Activated CD4-positive, alpha-beta T cell treated with anti-CD3 and anti-CD28 coated beads, Interleukin-2, Interleukin-6, amounts not matched to agents 100 ng/mL and 50 ng/mL, durations not matched to agents 16 hours and 8 hours (primary cell): ENCODE data around the gene RADIL.

ENCODE experiments used
- DNase-seq: peaks from one replicate; pipeline ENCODE4 v3.0.0-alpha.2; 2020

RADIL gene

DNA sequence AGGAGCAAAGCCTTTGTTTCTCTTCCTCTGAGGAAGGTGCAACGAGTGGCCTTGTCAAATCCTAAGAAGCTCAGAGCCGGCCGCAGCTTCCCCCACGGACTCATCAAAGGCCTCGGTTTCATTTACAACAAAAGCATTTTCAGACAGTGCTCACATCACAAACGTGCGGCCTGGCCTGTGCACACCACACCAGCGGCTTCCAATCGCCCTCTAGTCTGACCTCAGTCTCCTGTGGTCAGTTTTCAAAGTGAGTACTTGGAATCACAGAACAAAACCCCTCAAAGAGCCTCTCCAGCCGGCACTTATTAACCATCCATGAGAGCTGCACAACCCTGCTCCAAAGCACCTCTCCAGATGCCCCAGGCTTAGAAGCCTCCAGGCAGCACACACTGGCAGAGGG, 3.3 kb downstream of the RADIL start:
- no peak for DNase-seq

DNA sequence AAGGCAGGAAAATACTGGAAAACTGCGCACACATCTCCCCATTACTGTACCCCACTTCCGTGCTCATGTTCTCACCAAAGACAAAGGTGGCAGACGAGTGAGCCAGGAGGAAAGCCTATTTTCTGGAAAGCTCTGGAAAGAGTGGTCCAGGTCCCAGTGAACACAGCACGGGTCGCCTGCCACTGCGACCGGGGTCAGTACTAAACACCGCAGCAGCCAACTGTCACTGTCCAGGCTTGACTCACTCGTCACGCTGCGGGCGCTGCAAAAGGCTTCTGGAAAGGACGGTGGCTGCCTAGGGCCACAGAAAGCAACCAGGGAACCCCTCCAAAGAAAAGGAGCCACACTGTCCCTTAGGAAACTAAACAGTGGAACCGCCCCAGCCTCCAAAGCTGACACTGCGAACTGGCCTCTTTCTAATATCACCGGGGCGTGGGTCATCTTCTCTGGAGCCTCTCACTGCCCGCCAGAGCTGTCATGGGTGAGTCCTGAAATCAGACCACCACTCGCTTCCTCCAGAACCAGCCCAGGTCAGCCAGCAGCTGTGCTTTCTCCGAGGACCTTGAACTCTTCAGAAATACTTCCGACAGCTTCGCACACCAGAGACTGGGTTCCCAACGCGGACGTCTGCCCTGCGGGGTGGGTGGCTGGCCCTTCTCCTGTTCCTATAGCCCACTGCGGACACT, 4.0 kb downstream of the RADIL start:
- no peak for DNase-seq

DNA sequence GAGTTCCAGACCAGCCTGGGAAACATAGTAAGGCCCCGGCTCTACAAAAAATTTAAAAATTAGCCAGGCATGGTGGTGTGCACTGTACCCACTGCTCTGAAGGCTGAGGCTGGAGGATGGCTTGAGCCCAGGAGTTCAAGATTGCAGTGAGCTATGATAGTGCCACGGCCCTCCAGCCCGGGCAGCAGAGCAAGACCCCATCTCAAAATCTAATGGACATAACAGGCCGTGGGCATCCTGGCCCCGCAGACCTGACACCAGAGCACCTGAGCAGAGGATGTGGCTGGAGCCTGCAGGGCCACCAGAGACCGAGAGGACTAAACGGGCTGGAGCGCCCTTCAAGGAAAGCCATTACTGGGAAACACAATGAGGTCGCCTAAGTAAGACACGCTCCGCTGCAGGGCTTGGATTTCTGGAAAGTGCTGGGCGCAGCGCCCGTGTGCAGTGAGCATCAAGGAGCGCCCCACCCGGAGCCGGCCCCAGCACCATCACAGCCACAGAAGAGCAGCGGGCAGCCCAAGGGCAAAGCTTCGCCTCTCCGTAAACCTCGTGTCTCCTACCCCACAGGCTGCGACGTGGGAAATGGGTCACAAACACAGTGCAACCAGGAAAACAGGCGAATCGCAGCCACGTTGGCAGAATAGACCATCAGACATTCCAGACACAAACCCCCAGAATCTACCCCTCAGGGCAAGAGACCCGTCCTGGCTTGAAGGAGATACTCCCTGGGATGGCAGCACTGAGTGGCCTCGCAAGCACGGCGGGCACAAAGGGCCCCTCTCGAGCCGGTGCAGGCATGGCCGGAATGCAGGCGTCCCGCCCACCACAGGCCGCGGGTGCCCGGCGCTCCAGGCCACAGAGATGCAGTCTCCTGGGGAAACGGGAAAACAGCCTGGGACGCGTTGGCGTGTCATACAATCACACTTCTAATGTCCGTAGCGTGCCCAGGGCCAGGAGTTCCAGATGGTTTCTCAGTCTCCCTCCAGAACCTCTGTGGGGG, 4.9 kb downstream of the RADIL start:
- DNase-seq: no peak

GRCh38 chr7:4876586-4876985, 6.9 kb downstream of the RADIL start:
- DNase-seq: no peak

DNA sequence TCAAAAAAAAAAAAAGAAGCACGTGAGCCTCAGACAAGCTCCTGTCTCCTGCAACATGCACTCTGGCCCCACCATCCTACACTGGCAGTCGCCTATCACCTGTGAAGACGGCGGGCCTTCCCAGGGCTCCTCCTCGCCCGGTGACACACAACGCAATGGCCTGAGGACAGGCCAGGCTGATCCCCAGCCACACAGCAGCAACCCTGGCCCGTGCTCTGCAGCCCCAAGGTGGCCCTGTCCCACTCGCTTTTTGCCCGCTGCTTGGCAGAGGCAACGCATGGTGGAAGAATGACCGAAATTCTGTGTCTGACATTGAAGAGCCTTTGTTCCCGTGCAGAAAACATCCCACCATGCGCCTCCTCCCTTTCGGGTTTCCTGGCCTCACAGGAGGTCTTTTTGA, 8.1 kb downstream of the RADIL start:
- DNase-seq: no peak

- DNase-seq: no peak
These were observed 10.2 kb downstream of the RADIL start for GRCh38 chr7:4873071-4873944.

DNA sequence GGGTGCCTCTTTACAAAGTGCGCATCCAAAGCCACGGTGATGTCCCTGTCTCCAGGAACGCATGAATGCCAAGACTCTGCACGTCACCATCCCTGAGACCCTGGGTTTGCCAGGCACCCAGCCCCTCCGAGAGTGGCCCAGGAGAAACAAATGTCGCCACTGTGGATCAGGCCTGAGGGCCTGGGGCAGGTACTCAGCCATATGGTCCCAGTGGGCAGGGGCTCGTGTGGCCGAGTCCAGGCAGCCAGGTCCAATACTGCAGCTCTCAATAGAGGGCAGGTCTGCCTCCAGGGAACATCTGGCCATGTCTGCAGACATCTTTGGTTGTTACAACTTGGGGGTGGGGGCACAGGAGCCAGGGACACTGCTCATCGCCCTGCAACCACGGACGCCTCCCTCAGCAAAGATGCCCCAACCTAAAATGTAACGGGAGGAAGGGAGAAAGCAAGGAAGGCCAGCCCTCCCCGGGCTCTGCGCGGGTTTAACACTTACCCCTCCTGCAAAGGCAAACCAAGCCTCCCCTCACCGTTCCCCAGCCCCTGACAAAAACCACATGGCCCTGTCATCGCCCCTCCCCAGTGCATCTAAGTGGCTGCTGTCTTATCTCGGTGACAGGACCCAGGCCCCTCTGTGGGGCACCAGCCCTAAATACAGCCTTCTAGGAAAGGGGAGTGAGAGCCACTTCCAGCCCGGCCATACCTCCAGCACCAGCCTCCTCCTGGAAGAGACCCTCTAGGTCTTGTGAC, 11.4 kb downstream of the RADIL start:
- DNase-seq: no peak

DNA sequence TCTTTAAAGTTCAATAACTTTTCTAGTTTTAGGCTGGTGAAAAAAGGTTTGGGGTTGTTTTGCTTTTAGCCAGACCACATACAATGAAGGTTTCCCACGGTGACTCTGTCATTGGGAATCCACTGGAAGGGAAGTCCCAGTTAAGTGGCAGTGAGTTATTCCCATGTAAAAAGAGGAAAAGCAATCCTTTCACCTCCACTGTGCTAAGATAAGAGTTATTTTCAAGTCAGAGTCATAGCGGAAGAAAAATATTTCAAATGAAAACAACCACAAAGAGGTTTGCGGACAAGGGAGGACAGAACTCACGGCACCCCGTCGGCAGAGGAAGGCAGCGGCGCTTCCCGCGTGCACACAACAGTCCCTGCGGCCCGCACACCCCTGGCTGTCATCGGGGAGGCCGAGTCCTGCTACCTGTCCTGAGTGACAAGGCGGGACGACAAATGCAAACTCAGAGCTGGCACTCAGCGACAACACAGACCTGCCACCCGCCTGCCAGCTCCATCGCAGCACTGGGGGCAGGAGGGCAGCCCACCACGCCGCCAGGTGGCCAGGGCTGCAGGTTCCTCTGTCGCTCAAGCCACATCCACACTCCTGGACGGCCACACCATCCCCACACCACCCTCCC, 12.3 kb downstream of the RADIL start:
- DNase-seq: peak; percentile 9

DNA sequence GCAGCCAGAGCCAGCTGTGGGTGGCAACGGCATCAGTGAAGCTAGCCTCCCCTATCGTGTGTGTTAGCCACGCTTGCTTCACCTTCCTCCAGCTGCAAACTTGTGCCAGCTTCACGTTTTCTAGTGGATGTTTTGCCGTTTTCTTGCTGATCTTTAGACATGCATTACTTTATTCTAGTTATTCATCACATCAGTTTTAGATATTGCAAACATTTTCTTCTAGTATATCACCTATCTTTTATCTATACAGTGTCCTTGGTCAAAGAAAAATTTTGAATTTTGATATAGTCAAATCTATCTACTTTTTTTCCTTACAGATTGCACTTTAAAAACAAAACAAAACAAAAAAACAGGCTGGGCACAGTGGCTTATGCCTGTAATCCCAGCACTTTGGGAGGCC, 15.0 kb downstream of the RADIL start:
- DNase-seq: no peak

DNA sequence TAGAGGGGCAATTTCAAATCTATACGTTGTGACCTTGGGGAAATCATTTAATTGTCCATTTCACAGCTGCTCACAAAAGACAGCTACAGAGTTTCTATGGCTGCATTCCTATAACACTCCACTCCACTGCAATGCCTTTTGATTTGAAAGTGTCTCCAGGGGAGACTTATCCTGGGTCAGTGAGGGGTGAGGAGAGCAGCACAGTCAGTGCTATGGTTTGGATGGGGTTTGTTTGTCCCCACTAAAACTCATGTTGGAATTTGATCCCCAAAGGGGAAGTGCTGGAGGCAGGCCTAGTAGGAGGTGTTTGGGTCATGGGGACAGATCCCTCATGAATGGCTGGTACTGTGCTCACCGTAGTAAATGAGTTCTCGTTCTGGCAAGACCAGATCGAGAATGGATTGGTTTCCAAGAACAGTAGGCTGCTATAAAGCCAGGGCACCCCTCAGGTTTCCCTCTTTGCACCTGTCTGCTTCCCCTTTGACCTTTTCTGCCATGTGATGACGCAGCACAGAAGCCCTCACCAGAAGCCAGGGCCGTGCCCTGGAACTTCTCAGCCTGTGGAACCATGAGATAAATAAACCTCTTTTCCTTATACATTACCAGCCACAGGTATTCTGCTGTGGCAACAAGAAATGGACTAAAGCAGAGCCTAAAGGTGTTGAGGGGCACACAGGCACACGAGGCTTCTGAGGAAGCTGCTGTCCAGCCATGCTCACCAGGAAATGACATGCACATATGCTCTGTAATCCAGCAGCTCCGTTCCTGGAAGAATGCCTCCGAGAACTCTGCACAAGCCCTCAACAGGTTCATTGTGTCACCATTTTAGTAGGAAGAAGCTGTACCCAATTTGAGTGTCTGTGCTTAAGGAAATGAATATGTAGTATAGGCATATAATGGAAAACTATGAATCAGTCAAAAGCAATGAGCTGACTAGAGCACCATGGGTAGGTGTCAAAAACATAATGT, 16.7 kb downstream of the RADIL start:
- no peak for DNase-seq

DNA sequence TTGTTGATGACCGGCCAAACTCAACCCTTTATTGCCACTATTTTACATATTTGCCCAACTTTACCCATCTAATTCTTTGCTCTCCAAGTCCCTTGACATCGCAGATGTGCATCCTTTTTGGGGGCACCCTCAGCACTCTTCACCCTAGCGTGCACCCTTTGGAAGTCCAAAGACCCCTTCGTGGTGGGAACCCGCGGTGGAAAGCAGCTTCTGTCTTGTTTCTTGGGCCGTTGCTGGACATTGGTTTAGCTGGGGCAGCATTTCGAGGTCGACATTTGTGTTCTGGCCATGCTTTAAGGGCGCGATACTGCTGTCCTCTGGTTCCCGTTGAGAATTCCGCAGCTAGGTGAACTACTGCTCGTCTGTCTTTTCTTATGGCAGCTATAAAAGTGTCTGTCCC, 21.4 kb downstream of the RADIL start:
- DNase-seq: no peak

GRCh38 chr7:4861673-4862072, 21.8 kb downstream of the RADIL start, which contains the start of gene PAPOLB:
Gene PAPOLB (minus strand): TSS chr7:4862030. CDS start chr7:4861810, 220 bp downstream.
- no peak for DNase-seq

DNA sequence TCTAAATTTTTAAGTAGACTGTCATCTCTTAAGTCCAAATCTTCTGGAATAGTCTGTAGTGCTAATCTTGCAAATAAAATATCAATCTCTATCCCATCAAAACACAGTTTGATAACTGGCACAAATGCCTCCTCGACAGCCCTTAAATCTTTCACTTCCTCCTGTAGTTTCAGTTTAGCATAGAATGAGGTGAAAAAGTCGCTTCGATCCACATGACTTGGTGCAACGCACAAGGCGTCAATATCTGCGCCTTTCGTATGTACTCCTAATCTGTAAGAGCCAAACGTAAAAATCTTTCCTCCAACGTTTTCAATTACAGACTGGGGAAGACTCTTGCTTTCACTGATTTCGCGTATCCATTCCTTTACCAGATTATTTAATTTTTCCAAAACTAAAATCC, 22.3 kb downstream of the RADIL start:
- DNase-seq: no peak

- DNase-seq: no peak
These were observed 26.3 kb downstream of the RADIL start for GRCh38 chr7:4857189-4857588.

DNA sequence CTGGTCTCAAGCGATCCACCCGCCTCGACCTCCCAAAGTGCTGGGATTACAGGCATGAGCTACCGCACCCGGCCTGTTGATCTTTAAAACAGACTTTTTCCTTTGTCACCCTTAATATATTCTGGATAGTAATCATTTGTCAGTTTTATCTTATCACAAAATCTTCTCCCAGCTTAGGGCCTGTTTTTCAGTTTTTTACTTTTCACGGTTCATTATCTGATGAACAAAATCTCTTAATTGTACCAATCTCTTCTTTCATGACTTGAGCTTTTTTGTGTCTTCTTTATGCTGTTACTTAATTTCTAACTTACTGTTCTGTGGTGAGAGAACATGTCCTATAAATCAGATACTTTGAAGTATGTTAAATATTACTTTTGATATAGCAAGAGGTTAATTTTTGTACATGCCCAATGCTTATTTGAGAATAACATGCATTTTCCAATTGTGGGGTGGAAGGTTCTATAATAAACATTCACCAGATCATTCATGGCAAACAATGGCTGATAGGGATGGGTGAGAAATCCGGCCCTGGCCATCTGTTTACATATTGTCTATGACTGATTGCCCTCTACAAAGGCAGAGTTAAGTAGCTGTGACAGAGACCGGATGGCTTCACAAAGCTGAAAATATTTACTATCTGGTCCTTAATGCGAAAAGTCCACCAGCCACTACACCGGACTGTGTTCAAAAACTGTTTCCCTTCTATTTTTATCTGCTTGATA, 27.0 kb downstream of the RADIL start:
- DNase-seq: no peak

DNA sequence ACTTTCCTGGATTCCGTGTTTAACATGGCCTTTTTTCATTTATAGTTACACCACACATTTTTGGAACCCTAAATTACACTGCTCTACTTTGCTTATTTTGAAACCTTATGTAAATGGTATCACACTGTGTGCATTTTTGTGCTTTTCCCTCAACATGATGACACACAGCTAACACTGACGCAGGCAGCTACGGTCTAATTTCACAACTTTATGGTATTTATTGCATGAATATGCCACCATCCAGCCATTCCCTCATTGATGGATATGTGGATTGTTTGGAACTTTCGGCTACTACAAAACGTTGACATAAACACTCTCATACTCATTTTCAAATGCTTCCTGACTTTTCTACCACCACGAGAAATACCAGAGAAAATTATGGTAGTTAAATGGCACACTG, 28.6 kb downstream of the RADIL start:
- no peak for DNase-seq

DNA sequence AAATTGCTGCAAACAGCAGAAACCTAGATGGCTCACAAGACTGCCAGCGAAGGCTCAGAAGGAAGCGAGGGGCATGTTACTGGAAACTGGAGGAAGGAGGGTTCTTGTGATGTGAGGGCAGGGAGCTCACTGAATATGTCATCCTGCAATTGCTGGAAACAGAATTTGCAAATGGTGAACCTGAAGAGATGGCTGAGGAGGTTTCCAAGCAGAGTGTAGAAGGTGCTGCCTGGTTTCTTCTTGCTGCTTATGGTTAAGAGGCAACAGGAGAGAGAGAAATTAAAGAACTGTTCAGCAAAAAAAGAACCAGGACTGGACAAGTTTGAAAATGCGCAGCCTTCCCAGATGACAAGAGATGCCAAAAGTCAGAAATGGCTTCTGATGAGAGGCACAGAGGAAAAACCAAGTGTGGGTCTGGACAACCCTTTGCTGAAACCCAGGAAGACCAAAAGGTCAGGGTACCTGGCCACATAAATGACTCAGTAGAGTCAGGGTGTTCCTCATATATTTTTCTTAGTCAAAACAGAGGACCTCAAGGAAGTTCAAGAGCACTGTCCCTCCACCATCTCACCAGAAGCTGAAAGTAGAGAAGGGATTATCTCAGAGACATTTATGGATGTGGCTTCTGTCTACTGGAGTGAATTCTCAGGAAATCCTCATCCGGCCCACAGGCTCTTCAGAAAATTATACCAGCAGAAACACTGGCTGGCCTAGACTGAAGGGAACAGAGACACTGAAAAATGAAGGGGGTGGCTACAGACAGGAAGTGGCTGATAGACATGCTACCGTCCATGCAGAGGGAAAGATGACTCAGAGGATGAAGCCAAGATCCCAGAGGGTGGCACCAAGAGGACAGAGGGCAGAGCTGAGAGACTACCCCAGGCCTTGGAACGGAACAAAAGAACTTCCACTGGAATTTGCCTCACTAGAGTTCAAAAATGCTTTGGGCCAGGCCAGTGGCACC, 31.8 kb downstream of the RADIL start:
- no peak for DNase-seq

GRCh38 chr7:4850262-4850795, 33.2 kb downstream of the RADIL start:
- no peak for DNase-seq
